ENCODE data around the gene GATA2. TPM values are rescaled to one million over a fixed set of nuclear protein-coding genes. Genes with fewer than 3 reads are reported as not detected.

The GATA2 gene
- total RNA-seq, 4 donors from 2014 or later: 8.1 to 24.7 (median 15.9) TPM

DNA sequence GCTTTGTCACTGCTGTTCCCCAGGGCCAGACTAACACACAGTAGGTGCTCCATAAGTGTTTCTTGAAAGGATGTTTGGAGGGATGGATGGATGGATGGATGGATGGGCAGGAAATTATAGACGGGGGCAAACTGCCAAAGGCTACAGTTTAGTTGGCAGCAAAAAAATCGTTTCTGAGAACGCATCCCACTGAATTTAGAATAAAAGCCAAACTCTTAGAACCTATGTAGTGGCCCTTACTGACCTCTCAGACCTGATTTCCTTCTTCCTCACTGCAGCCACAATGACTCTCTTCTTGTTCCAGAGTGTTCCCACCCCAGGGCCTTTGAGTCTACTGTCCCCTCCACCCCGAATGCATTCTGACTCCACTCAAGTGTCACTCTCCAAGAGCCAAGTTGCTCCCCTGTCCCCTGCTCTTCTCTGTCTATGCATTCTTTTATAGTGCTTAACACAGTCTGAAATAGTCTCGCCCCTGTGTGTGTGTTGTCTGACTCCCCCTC, 5.2 kb upstream of the GATA2 start:
- H3K27ac ChIP-seq: no peak overlapping the region
- H3K4me3 ChIP-seq: peak overlapping the region in 3 of 4 donors; percentile 41 to 54 (median 49)
- no peaks in the 10 kb centered on the region for H3K9me3 ChIP-seq
- H3K27me3 ChIP-seq: peaks cover 10 to 95% of the 10 kb centered on the region in 2 donors
- 26 to 31% methylated on average over 5 of the region's 5 CpGs for WGBS, 2 donors
- DNase-seq (ENCODE audit: low spot score in 2 of 2): no peak
- no peak for TF ChIP-seq EP300 (IDR thresholded peaks at IDR 0.05)
- TF ChIP-seq, protein P1, sequence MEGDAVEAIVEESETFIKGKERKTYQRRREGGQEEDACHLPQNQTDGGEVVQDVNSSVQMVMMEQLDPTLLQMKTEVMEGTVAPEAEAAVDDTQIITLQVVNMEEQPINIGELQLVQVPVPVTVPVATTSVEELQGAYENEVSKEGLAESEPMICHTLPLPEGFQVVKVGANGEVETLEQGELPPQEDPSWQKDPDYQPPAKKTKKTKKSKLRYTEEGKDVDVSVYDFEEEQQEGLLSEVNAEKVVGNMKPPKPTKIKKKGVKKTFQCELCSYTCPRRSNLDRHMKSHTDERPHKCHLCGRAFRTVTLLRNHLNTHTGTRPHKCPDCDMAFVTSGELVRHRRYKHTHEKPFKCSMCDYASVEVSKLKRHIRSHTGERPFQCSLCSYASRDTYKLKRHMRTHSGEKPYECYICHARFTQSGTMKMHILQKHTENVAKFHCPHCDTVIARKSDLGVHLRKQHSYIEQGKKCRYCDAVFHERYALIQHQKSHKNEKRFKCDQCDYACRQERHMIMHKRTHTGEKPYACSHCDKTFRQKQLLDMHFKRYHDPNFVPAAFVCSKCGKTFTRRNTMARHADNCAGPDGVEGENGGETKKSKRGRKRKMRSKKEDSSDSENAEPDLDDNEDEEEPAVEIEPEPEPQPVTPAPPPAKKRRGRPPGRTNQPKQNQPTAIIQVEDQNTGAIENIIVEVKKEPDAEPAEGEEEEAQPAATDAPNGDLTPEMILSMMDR (IDR thresholded peaks at IDR 0.05): no peak
- TF ChIP-seq POLR2A (IDR thresholded peaks at IDR 0.05): no peak
- H3K4me1 ChIP-seq: peaks cover 0 to 22% (median 9%) of the 10 kb centered on the region in 4 donors
- no peaks in the 10 kb centered on the region for H3K36me3 ChIP-seq

DNA sequence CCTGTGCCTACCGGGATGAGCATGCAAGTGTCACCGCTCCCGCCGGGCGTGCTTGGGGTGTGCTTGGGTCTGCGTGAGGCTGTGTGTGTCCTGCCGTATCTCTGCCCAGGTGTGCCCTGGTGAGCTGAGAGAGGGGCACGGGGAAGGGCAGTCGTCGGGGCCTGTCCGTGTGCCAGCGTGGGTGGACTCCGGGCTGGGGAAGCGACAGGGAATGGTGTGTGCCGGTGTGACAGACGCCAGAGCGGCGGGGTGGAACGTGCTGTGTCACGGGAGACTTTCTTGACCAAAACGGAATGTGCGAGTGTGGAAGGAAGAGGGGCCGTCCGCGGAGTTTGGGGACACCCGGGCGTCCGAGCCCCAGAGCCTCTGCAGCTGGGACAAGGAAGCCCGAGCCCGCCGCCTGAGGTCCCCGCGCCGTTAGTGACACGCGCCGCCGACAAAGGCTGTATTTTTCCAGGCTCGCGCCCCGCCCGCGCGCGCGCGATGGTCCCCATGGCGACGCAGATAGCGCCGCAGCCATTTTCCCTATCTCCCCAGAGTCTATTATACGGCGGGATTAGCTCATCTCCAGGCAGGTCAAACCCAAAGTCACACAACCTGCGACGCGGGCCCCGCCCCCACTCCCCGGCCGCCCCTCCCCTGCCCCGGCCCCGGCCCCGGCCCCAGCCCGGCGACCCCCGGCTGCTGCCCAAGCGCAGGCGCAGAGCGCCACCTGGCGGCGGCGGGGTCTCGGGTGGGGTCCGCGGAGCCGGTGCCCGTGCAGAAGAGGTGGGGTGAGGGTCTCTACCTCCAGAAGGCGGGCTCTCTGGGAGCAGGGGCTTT, 4.5 kb upstream of the GATA2 start:
- H3K36me3 ChIP-seq: no peaks in the 10 kb centered on the region
- H3K27me3 ChIP-seq: peaks cover 10 to 95% of the 10 kb centered on the region in 2 donors
- DNase-seq (ENCODE audit: low spot score in 2 of 2): no peak
- TF ChIP-seq, protein P1 (IDR thresholded peaks at IDR 0.05): peak; percentile 48 to 90 (median 67)
- TF ChIP-seq POLR2A (IDR thresholded peaks at IDR 0.05): no peak
- peak overlapping the region; percentile 33 to 54 (median 45) for H3K4me3 ChIP-seq
- WGBS, 2 donors: 3 to 5% methylated on average over 37 to 60 of the region's 77 CpGs
- no peaks in the 10 kb centered on the region for H3K9me3 ChIP-seq
- H3K4me1 ChIP-seq: peaks cover 0 to 29% (median 14%) of the 10 kb centered on the region in 4 donors
- H3K27ac ChIP-seq: no peak overlapping the region

DNA sequence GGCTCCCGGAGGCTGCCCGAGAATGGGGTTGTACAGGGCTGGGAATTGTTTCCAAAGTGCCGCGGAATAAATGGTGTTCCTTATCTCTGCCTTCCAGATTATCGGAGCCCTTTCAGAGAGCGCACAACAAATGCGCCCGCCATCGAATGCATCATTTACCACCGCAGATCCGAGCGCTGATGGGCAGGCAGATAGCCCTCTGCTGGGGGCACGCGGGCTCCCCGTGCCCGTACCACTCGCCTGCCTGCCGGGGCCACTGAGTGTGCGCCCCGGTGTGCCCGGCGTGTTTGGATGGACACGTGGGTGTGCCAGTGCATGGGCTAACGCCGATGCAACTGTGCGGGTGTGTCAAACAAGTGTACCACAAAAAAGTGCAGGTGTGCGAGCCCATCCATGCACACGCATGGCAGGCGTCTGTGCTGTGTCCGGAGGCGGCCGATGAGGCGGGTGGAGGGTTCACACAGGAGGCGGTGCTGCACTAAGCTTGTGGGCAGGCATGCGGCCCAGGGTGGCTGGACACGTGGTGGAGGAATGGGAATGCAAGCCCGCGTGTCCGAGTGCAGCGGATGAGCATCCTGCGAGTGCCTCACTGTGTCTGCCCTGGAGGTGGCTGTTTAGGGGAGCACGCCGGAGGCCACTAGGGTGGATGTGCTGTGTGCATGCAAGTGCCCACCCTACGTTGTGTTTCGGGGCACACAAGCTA, 3.8 kb upstream of the GATA2 start:
- no peak overlapping the region for H3K27ac ChIP-seq
- H3K4me1 ChIP-seq: peaks cover 0 to 37% (median 19%) of the 10 kb centered on the region in 4 donors
- peaks cover 15 to 95% of the 10 kb centered on the region in 2 donors for H3K27me3 ChIP-seq
- TF ChIP-seq POLR2A (IDR thresholded peaks at IDR 0.05) (no peak), EP300 (IDR thresholded peaks at IDR 0.05) (no peak)
- DNase-seq (ENCODE audit: low spot score in 2 of 2): no peak
- H3K36me3 ChIP-seq: no peaks in the 10 kb centered on the region
- WGBS, 2 donors: 18 to 22% methylated on average over 40 of the region's 45 CpGs
- H3K4me3 ChIP-seq: peak overlapping the region in 2 of 4 donors; percentile 49 to 54
- H3K9me3 ChIP-seq: no peaks in the 10 kb centered on the region

DNA sequence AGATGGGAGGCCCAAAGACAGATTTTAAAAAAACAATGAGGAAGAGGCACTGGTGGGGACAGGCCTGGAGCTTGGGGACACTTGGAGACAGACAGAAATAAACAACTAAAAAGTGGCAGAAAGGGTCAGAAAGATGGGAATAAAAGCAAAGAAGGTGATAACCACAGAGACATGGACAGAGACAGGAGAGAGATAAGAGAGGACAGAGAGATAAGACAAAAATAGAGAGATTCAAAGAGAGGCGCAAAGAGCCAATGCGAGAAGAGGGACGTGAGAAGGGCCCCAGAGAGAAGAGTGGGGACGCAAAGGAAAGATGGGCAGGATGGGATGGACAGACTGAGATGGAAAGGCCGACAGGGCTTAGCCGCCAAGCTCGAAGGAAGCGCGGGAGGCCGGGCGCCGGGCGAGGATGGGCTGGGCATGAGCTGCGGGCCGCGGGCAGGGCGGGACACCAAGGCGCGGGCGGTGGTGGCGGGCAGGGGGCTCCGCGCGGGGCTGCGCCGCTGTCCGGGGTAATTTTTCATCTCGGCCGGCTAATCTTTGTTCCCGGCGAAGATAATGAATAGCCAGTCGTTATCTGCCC, 3.1 kb upstream of the GATA2 start:
- Histone ChIP-seq H3K27me3 (peaks cover 15 to 95% of the 10 kb centered on the region in 2 donors), H3K4me3 (no peak overlapping the region), H3K4me1 (peaks cover 0 to 43% (median 22%) of the 10 kb centered on the region in 4 donors), H3K27ac (no peak overlapping the region), H3K36me3 (no peaks in the 10 kb centered on the region), H3K9me3 (no peaks in the 10 kb centered on the region)
- WGBS, 2 donors: 38 to 39% methylated on average over 32 of the region's 32 CpGs
- DNase-seq (ENCODE audit: low spot score in 2 of 2): no peak
- TF ChIP-seq, protein P1 (IDR thresholded peaks at IDR 0.05): no peak
- TF ChIP-seq EP300 (IDR thresholded peaks at IDR 0.05): no peak
- TF ChIP-seq POLR2A (IDR thresholded peaks at IDR 0.05): no peak

DNA sequence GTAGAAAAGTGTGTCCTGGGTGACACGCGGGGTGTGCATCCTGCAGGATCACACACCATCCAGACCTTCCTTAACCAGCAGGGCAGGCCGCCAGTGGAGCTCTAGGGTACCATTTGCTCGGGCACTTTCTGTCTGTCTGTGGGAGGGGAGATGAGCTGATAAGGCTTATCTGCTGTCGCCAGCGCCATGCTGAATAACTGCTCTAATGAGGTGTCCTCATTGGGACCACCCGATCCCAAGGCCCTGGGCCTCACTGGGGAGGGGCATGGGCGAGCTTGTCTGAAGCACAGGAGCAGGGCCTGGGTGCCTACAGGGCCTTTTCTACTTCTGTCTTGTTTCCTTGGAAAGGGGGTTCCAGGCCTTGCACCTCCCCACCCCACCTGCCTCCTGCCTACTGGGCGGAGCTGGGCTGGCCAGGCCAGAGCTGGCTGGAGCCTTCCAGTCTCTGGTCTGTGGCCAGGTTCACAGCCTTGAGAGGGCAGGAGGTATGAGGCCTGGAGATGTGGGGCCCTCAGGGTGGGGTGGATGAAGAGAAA, 2.5 kb upstream of the GATA2 start:
- H3K27me3 ChIP-seq: peaks cover 15 to 95% of the 10 kb centered on the region in 2 donors
- TF ChIP-seq POLR2A (IDR thresholded peaks at IDR 0.05): no peak
- TF ChIP-seq, protein P1 (IDR thresholded peaks at IDR 0.05): no peak
- no peak for TF ChIP-seq EP300 (IDR thresholded peaks at IDR 0.05)
- no peaks in the 10 kb centered on the region for H3K36me3 ChIP-seq
- no peak for DNase-seq (ENCODE audit: low spot score in 2 of 2)
- H3K4me3 ChIP-seq: no peak overlapping the region
- H3K27ac ChIP-seq: no peak overlapping the region
- 85 to 93% methylated on average over 9 of the region's 9 CpGs for WGBS, 2 donors
- no peaks in the 10 kb centered on the region for H3K9me3 ChIP-seq
- peaks cover 0 to 49% (median 25%) of the 10 kb centered on the region in 4 donors for H3K4me1 ChIP-seq

All from tibial nerve (tissue), 4 donors.